Activated CD4-positive, CD25-positive, alpha-beta regulatory T cell treated with anti-CD3 and anti-CD28 coated beads, Interleukin-2, amount 50 U/mL, for 24 hours (primary cell): ENCODE results near the gene ZFAND6.

Source experiments
- ATAC-seq, 2 donors: fragments of 150-1000 bp; cut with Tn5 transposase; one replicate each; pipeline ENCODE4 v1.10.0; 2021; ENCODE audit warnings: mild to moderate bottlenecking in 1 of 2, moderate library complexity in 1 of 2

The ZFAND6 gene

GRCh38 chr15:80052597-80053304 lies 6.7 kb upstream of the ZFAND6 start:
- ATAC-seq = no peak

DNA sequence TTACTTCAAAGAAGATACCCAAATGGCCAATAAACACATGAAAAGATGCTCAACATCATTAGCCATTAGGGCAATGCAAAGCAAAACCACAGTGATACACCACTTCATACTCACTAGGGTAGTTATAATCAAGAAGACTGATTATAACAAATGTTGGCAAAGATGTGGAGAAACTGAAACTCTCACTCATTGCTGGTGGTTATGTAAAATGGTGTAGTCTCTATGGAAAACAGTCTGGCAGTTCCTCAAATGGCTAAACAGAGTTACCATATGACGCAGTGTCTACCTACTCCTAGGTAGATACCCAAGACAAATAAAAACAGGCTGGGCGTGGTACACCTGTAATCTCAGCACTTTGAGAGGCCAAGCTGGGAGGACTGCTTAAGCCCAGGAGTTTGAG lies 3.5 kb upstream of the ZFAND6 start:
- ATAC-seq = no peak

DNA sequence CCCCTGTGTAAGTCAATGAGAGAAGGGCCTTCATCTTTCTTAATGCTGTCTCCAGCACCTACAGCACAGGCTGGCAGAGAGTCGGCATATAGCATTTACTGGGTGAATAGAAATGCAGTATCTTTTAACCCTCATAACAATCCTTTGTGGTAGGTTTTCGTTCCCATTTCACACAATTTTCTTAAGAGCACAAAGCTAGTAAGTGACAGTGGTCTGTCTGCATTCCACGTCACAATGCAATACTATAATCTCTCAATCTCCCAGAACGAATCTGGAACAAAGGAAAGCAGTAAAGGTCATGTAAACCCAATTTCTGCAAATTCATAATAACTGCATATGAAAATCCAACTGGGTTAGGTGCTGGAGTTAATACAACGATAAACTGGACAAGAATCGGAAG lies 1.4 kb upstream of the ZFAND6 start:
- no peak for ATAC-seq

DNA sequence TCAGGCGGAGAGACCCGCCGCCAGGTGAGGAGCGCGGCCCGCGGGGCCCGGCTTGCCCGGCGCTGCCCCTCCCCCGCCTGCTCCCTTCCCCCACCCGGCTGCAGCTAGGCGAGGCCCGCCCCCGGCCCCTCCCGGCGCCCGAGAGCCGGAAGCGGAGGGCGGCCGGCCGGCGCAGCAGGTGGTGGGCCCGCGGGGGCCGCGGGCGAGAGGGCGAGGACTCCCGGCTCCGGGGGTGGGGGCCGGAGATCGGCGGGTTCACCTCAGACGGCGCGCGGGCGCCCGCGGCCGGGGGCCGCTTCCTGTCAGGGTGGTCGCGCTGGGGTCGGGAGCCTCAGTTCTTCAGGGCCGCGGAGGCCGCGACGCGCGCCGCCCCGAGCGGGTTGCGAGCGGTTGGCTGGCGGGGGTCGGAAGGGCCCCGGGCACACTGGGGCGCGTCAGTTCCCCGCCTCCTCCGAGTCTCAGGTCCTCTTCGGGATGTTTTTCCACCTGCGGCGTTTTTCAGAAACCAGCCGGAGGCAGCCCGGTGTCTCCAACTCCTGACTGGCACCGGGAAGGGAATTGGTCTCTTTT lies 395 bp downstream of the ZFAND6 start:
- peak; percentile 65 to 67 for ATAC-seq

DNA sequence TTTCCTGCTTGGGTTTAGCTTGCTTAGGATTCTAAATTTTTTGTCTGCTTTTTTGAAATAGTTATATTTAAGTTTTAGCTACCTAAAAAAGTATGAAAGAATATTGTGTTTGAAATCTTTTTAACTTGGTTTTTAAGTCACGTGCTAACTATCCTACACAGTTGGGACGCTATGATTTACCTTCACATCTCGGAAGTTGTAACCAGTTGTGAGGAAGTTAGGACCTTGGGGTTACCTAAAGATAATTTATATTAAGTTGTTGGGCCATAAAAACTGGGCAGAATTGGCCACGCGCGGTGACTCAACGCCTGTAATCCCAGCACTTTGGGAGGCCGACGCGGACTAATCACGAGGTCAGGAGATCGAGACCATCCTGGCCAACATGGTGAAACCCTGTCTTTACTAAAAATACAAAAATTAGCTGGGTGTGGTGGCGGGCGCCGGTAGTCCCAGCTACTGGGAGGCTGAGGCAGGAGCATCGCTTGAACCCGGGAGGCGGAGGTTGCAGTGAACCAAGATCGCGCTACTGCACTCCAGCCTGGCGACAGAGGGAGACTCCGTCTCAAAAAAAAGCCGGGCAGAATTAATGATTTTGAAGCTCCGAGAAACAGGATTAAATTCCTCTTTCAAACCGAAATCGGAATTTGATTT lies 1.0 kb downstream of the ZFAND6 start:
- ATAC-seq = no peak

DNA sequence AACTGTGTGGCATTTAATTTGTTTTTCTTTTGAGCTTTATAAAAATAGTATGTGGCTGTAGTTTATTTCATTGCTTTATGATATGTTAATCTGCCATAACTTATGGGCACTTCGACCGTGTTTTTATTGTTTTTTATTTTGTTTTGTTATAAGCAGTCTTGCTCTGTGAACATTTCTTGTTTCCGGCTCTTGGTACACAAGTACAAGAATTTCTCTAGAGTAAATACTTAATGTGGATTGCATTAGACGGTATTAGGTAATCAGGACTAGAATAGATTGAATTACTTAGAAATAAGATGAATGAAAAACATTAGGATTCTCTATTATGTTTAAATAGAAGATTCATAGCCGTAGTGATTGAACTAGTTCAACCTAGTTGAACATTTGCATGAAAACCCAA lies 2.1 kb downstream of the ZFAND6 start:
- ATAC-seq = no peak

DNA sequence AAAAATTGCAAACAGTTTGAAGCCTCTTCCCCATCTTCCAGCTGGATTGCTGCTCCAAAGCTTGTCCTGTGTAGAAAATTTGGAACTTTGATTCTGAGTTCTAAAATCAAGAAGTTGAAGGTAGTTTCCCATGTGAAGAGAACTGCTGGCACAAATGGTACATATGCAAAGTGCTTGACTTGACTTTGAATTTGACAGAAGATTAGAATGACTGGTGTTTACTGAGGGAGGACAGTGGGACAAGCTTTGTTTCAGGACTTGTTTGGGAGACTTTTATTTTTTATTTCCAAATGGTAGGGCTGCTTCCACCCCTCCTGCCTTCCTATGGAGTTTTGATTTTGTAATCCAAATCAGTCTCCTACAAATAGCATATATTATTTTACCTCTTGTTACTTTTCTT lies 7.4 kb downstream of the ZFAND6 start:
- ATAC-seq = no peak

GRCh38 chr15:80068578-80068977 lies 9.1 kb downstream of the ZFAND6 start:
- no peak for ATAC-seq

DNA sequence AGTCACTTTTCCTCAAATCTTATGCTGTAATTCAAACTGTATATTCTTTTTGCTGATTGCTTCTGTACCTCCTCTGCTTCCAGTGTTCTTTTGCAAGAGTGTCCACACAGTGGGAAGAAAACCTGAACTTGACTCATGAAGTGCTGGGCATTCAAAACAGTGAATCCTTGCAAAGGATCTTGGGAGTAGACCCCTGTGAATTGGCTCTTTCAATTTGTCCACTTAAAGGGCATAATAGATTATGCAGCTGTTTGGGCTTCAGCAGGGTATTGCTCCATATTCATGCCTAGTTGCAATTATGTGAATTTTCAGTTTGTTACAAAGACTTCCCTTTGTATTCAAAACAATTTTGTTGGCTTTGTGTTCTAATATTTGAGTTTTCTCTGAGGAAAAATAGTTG lies 11.4 kb downstream of the ZFAND6 start:
- ATAC-seq = no peak

GRCh38 chr15:80071652-80072051 lies 12.2 kb downstream of the ZFAND6 start:
- ATAC-seq = no peak

DNA sequence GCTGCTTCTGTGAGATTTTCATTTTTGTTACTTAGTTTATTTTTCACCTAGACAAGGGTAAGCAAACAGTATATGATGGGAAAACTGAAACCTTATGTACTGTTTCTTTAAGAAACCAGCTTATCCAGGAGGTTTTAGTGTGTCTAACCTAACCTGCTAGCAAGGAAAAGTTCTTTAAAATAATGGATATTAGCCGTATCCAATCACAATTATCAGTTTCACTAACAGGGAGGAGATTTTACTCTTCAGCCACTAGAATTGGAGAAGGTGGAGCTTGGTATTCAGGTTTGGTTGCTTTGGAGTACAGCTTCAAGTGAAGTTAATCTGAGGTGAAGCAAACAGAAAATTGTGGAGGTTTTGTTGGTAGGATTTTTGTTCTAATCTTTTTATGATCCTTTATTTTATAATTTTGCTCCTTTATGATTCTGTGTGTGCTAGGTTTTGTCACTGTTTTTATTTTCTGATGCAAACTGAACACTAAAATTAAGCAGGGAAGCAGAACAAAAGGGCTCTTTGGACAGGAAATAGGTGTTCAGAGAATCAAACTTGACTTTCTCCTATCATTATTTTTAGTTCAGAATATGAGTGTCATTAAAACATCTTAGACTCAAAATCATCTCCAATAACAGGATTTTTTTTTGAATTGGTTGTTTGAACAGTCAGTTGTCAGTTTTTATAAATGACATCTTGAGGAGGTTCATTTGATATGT lies 13.0 kb downstream of the ZFAND6 start:
- ATAC-seq = peak; percentile 95 to 97

GRCh38 chr15:80073197-80073596 lies 13.7 kb downstream of the ZFAND6 start:
- ATAC-seq = no peak

GRCh38 chr15:80076321-80077318 lies 17.1 kb downstream of the ZFAND6 start:
- ATAC-seq = no peak

DNA sequence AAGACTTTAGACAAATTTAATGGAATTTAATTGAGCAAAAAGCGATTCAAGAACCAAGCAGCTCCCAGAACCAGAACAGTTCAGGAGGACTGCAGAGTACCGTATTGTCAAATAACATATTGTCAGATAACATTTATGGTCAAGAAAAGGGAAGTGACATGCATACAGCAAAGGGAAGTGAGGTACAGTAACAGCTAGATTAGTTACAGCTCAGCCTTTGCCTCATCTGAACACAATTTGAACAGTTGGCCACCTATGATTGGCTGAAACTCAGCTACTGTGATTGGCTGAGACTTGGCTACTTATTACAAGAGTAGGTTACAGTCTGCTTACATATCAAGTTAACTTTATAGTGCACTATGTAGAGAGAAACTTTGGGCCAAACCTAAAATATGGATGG lies 21.9 kb downstream of the ZFAND6 start:
- peak; percentile 44 to 72 for ATAC-seq

DNA sequence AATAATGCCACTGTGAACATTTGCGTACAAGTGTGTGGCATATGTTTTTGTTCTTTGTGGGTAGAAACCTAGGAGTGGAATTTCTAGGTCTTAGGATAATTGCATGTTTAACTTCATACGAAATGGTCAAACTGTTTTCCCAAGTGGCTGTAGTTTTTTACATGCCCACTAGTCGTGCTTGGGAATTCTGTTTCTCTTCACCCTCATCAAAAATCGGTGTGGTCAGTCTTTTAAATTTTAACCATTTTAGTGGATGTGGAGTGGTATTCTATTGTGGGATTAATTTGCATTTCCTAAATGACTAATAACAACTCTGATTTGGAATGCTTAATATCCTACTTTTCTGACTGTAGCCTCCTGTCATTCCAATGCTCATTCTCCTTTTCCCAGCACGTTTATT lies 27.6 kb downstream of the ZFAND6 start:
- no peak for ATAC-seq

DNA sequence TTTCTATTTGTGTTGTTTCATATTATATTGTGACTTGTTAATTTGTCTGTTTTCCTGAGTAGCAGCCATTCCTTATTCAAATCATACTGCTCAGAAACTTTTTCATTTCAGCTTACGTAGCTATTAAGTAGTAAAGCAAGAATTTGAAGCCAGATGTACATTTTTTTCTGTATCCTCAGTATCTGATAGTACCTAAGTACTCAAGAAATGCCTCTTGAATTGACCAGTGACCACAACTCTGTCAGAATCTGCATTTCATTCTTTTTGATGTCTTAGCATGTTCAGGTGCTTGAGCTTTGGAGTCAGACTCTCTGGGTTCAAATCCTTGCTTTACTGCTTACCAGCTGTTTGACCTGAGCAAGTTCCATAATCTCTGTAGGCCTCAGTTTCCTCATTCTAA lies 30.6 kb downstream of the ZFAND6 start:
- no peak for ATAC-seq

DNA sequence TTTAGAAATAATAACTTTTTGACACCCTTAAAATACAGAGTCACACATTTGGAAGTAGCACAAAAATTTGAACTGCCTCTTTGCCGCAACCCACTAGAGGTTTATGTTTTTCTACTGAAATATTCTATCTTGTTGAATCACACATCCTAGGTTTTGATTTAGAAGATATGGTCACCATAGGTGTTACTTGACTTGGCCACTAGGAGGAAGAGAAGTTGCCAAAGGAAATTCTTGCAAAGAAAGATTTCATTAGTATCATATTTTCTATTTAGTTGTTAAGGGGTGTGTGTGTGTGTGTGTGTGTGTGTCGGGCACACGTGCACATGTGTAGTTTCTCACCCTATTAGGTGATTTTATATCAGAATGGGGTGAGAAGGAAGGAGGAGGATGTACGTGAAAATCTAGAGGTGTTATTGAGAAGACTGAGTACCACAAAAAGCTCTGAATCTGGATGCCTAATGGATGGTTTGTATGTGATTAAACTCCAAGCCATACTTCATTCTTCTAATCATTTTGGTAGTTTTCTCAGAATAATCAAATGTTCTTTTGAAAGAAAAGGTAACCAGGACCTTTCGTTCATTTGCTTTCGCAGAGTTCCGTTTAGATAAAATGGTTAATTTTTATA lies 31.5 kb downstream of the ZFAND6 start:
- ATAC-seq = no peak

DNA sequence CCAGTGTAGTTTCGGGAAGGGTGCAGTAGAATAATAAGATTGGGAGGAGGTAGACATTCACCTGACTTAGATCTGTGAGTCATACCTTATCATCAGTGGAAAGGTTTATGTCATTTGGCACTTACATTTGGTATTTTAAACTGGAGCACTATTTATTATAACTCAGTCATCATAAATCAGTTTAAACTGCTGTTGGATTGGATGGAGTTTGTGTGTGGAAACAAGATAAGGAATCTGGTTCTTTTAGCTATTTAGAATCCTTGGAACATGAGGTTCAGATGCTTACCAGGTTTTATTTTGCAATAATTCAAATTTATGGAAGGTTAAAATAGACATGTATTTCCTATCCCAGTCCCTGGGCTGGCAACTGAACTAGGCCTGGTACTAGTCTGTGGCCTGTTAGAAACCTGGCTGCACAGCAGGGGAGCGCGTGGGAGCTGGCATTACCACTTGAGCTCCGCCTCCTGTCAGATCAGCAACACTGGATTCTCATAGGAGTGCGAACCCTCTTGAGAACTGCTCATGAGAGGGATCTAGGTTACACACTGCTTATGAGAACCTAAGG lies 34.5 kb downstream of the ZFAND6 start:
- peak; percentile 60 for ATAC-seq

DNA sequence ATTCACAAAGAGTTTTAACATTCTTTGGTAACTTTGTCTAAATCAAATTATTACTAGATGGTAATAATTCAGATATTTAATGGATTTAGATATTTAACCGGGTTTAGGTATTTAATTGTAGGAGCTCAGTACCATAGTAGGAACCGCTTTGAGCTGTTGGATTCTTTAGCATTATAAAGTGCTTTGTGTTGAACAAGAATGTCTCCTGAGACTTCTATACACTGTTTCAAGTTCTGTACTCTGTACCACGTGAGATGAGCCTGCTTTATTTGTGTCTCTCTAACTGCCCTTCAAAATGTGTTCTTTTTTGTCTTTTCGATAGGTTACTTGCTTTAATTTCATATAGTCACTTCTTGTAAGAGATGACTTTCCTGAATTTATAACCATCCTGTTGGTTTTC lies 36.0 kb downstream of the ZFAND6 start:
- ATAC-seq = no peak

- no peak for ATAC-seq
Measured at GRCh38 chr15:80095969-80096368, 36.5 kb downstream of the ZFAND6 start.

DNA sequence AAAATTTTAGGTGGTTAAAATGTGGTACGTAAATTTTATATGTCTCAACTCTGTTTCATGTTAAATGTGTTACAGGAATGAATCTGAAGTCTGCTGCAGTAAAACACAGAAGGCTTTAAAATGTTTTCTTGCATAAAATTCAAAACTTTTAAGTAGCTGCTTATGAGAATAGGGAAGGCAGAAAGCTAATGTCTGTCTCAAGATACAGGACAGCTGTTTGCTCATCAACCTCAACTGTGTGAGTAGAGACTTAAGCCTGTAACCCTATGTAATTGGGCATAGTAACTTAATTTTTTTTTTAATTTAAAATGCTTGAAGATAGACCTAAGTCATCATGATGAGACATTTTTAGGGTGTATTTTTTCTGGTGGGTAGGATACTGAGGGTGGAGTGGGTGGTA lies 38.9 kb downstream of the ZFAND6 start:
- ATAC-seq = no peak

GRCh38 chr15:80099241-80099640 lies 39.8 kb downstream of the ZFAND6 start:
- no peak for ATAC-seq
